ENCODE results near the gene PPP1R9B.

The PPP1R9B gene

GRCh38 chr17:50125420-50125997, 25.0 kb downstream of the PPP1R9B start:
- TF ChIP-seq, protein P1, sequence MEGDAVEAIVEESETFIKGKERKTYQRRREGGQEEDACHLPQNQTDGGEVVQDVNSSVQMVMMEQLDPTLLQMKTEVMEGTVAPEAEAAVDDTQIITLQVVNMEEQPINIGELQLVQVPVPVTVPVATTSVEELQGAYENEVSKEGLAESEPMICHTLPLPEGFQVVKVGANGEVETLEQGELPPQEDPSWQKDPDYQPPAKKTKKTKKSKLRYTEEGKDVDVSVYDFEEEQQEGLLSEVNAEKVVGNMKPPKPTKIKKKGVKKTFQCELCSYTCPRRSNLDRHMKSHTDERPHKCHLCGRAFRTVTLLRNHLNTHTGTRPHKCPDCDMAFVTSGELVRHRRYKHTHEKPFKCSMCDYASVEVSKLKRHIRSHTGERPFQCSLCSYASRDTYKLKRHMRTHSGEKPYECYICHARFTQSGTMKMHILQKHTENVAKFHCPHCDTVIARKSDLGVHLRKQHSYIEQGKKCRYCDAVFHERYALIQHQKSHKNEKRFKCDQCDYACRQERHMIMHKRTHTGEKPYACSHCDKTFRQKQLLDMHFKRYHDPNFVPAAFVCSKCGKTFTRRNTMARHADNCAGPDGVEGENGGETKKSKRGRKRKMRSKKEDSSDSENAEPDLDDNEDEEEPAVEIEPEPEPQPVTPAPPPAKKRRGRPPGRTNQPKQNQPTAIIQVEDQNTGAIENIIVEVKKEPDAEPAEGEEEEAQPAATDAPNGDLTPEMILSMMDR (IDR thresholded peaks at IDR 0.05) = no peak

- TF ChIP-seq, protein P1 (IDR thresholded peaks at IDR 0.05) = no peak
These were observed 26.7 kb downstream of the PPP1R9B start for GRCh38 chr17:50123649-50124349.

DNA sequence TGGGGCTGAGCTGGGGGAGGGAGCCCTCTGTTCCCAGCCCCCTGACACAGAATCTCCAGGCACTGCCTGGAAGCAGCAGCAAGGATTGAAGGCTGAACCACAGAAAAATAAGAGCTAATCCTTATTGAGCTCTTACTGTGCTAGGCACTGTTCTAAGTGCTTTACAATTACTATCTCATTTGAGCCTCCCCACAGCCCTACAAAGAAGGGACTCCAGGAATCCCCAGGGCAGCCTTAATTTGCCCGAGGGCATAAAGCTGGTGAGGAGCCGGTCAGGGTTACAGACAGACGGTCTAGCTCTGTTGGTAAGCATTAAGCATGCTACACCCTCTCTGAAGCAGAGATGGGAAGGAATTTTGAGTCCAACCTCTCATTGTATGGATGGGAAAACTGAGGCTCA, 27.5 kb downstream of the PPP1R9B start:
- TF ChIP-seq, protein P1 (IDR thresholded peaks at IDR 0.05) = no peak

DNA sequence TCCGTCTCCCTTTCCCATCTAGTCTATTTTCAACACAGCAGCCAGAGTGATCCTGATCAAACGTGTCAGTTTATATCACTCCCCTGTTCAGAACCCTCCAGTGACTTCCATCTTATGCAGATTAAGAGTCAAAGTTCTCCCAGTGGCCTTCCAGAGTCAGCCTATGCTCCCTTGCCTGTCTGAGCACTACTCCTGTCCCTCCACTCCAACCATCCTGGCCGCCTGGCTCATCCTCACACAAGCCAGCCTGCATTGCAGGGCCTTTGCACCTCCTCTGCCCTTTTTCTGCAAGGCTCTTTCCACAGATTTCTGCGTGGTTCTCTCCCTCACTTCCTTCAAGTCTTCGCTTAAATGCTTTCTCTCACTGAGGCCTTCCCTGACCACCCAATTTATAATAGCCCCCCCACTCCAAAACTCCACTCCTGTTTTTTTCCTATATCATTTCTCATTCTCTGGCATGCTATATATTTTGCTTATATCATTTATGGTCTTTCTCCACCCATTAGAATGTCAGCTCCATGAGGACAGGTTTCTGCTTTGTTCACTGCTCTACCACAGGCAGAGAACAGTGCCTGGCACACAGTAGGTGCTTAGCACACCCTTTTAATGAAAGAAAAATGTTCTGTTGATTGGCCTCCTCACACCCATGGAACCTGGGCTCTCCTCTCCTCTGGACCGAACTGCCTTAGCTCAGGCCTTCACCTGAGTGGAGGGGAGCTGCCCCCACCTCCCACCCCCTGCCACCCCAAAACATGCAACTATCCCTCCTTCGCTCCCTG, 29.8 kb downstream of the PPP1R9B start:
- TF ChIP-seq, protein P1 (IDR thresholded peaks at IDR 0.05) = no peak

DNA sequence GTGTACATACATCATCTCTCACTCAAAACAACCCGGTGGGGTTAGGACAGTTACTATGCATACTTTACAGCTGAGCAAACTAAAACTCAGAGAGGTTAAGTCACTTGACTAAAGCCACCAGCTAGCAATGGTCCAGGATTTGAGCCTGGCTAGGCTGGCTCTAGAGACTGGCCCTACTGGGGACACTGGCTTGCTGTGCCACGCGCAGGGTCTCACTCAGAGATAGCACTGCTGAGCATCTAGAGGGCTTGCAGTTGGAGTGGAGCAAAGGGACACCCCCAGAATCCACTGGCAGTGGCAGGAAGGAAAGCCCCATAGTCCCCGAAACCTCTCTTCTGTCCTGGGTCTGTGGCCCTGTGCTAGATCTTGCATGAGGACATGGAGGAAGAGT, 31.7 kb downstream of the PPP1R9B start:
- TF ChIP-seq, protein P1 (IDR thresholded peaks at IDR 0.05) = no peak

GRCh38 chr17:50118076-50118827, 32.2 kb downstream of the PPP1R9B start:
- TF ChIP-seq, protein P1 (IDR thresholded peaks at IDR 0.05) = no peak

Measured in LNCAP (cell line).